GM19328 (cell line): ENCODE measurements around the gene SCAMP2.

ENCODE experiments used
- ATAC-seq: cut with Tn5 transposase; IDR thresholded peaks from one replicate; pipeline ENCODE4 v1.9.1; 2021; ENCODE audit warnings: mild to moderate bottlenecking, moderate library complexity; ENCODE audit not compliant: unreplicated experiment

Gene SCAMP2

GRCh38 chr15:74799255-74799855 is 73.8 kb downstream of the SCAMP2 start:
- no peak for ATAC-seq

- ATAC-seq = no peak
Measured at GRCh38 chr15:74798388-74799254, 74.5 kb downstream of the SCAMP2 start.

GRCh38 chr15:74795966-74796625 is 77.1 kb downstream of the SCAMP2 start:
- ATAC-seq = no peak

GRCh38 chr15:74794970-74795349 is 78.2 kb downstream of the SCAMP2 start:
- no peak for ATAC-seq

- ATAC-seq = no peak
Measured at GRCh38 chr15:74794248-74794969, 78.8 kb downstream of the SCAMP2 start.
